ENCODE results near the gene NAGA.

The NAGA gene

GRCh38 chr22:42022162-42022847 is 48.3 kb downstream of the NAGA start:
- in situ Hi-C loops (cut with HindIII; ENCODE audit: low sequenced_read_pairs): no loop called here
- no peak overlapping the region for H3K4me3 ChIP-seq (ENCODE audit: low read depth, low read length)
- no peak for DNase-seq (ENCODE audit: low read depth, low spot score)
- TF ChIP-seq CTCF (IDR thresholded peaks at IDR 0.05; ENCODE audit: low read depth, low read length): no peak

GRCh38 chr22:42021571-42021970 is 49.0 kb downstream of the NAGA start:
- in situ Hi-C loops (cut with HindIII; ENCODE audit: low sequenced_read_pairs): no loop called here
- TF ChIP-seq CTCF (IDR thresholded peaks at IDR 0.05; ENCODE audit: low read depth, low read length): no peak
- H3K4me3 ChIP-seq (ENCODE audit: low read depth, low read length): no peak overlapping the region
- DNase-seq (ENCODE audit: low read depth, low spot score): no peak

GRCh38 chr22:42018224-42018623 is 52.4 kb downstream of the NAGA start:
- TF ChIP-seq CTCF (IDR thresholded peaks at IDR 0.05; ENCODE audit: low read depth, low read length): no peak
- no peak for DNase-seq (ENCODE audit: low read depth, low spot score)

GRCh38 chr22:42016111-42016510 is 54.5 kb downstream of the NAGA start:
- in situ Hi-C loops (cut with HindIII; ENCODE audit: low sequenced_read_pairs): no loop called here
- no peak for TF ChIP-seq CTCF (IDR thresholded peaks at IDR 0.05; ENCODE audit: low read depth, low read length)
- no peak overlapping the region for H3K4me3 ChIP-seq (ENCODE audit: low read depth, low read length)
- no peak for DNase-seq (ENCODE audit: low read depth, low spot score)

More at GRCh38 chr22:42018224-42018623, 52.4 kb downstream of the NAGA start:
- no peak overlapping the region for H3K4me3 ChIP-seq (ENCODE audit: low read depth, low read length)
- in situ Hi-C loops (cut with HindIII; ENCODE audit: low sequenced_read_pairs): no loop called here

- no peak overlapping the region for H3K4me3 ChIP-seq (ENCODE audit: low read depth, low read length)
- TF ChIP-seq CTCF (IDR thresholded peaks at IDR 0.05; ENCODE audit: low read depth, low read length): no peak
- in situ Hi-C loops (cut with HindIII; ENCODE audit: low sequenced_read_pairs): no loop called here
- DNase-seq (ENCODE audit: low read depth, low spot score): no peak
Observed at GRCh38 chr22:42013385-42013784, 57.2 kb downstream of the NAGA start.

GRCh38 chr22:42010778-42011177 is 59.8 kb downstream of the NAGA start:
- DNase-seq (ENCODE audit: low read depth, low spot score): no peak
- no peak overlapping the region for H3K4me3 ChIP-seq (ENCODE audit: low read depth, low read length)
- in situ Hi-C loops (cut with HindIII; ENCODE audit: low sequenced_read_pairs): no loop called here
- TF ChIP-seq CTCF (IDR thresholded peaks at IDR 0.05; ENCODE audit: low read depth, low read length): no peak
